ENCODE data around the gene SLC29A1. TPM values are rescaled to one million over a fixed set of nuclear protein-coding genes. Genes with fewer than 3 reads are reported as not detected.
A peak's percentile ranks its signal among the peaks of the same experiment; 100 is the strongest.
"Not testable (repeated sequence)": the region's sequence is repeated elsewhere in the genome, so short reads cannot be mapped to it uniquely, and the experiment has no call there.

Gene SLC29A1
- total RNA-seq, result 4.4 TPM

DNA sequence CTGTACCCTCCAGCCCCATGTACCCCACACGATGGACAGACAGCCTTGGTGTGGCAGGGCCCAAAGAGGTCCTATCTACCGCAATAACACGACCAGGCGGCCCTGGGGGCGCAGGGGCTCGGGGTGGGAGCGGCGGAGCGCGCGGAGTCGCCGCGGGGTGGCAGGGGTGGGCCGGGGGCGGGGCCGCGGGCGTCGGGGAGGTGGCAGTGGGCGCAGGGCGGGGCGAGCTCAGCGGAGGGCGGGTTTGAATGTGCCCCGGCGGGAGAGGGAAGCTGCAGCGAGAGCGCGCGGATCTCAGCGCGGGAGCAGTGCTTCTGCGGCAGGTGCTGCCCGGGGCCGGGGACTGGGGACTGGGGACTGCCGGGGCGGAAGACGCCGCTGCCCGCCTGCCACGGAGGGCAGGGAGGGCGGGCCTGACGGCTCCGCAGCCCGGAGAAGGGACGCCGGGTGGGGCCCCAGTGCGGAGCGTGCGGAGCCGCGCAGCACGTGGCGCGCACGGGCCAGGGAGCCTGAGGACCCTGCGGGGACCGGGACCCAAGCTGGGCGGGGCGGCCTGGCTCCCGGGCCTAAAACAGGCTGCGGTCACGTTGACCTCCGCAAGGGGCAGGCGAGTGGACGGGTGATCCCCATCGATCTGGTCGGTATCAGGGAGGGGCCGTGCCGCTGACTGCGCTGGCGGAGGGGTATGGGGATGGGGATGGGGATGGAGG lies at the start of gene SLC29A1:
Gene SLC29A1 (plus strand): TSS at position 277 of the 710 bp plus-strand sequence. CDS start 3,719 bp downstream, outside the sequence.
- H3K4me1 ChIP-seq (ENCODE audit: insufficient read depth, low read length), result peaks cover 53% of the 10 kb centered on the region
- no peaks in the 10 kb centered on the region for H3K9me3 ChIP-seq (ENCODE audit: low read depth, low read length)
- no peaks in the 10 kb centered on the region for H3K27me3 ChIP-seq (ENCODE audit: insufficient read depth, low read length)
- H3K4me3 ChIP-seq (ENCODE audit: low read length), result peak within 1 kb of the TSS; percentile 35

DNA sequence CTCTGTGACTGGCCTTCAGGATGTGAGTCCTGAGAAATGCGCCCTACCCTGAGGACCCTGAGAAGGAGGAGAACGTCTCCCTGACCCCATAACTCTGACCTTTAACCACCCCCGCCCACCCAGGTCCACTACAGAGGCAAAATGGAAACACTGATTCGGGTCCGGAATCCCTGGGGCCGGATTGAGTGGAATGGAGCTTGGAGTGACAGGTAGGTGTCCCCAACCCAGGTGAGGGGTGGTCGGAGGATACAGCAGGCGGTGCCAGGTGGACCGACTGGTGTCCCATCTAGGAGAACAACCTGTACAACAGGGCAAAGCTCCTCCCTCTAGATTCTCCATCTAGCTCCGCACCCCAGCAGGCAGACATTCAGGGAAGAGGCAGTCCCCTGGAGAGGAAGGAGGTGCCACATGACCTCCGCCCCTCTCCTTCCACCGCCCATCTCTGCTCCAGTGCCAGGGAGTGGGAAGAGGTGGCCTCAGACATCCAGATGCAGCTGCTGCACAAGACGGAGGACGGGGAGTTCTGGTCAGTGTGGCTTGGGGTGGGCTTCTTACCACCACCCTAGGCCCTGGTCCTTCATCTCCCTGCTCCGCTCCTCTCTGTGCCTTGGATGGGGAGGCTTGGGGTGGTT lies 47.1 kb upstream of the SLC29A1 start:
- Histone ChIP-seq H3K9me3 (ENCODE audit: low read depth, low read length) (no peaks in the 10 kb centered on the region), H3K4me1 (ENCODE audit: insufficient read depth, low read length) (peaks cover 10% of the 10 kb centered on the region), H3K4me3 (ENCODE audit: low read length) (no peak overlapping the region), H3K27me3 (ENCODE audit: insufficient read depth, low read length) (no peaks in the 10 kb centered on the region)

DNA sequence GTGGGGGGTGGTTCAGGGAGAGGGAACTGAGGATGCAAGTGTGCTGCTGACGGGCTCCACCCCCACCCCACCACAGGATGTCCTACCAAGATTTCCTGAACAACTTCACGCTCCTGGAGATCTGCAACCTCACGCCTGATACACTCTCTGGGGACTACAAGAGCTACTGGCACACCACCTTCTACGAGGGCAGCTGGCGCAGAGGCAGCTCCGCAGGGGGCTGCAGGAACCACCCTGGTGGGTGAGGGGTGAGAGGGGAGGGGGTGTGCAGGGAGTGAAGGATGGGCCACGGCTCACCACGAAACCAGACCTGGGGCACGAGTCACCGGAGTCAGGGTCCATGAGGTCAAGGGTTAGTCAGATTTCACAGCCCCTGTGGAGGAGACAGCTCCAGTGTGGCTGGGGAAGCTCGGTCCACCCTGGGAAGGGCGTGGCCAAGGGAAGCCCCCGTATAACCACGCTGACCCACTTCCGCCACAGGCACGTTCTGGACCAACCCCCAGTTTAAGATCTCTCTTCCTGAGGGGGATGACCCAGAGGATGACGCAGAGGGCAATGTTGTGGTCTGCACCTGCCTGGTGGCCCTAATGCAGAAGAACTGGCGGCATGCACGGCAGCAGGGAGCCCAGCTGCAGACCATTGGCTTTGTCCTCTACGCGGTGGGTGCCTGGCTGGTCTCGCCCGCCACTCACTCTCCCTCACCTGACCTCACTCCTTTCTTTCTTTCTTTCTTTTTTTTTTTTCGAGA lies 46.5 kb upstream of the SLC29A1 start:
- Histone ChIP-seq H3K27me3 (ENCODE audit: insufficient read depth, low read length) (no peaks in the 10 kb centered on the region), H3K4me3 (ENCODE audit: low read length) (no peak overlapping the region), H3K4me1 (ENCODE audit: insufficient read depth, low read length) (peaks cover 10% of the 10 kb centered on the region), H3K9me3 (ENCODE audit: low read depth, low read length) (no peaks in the 10 kb centered on the region)

DNA sequence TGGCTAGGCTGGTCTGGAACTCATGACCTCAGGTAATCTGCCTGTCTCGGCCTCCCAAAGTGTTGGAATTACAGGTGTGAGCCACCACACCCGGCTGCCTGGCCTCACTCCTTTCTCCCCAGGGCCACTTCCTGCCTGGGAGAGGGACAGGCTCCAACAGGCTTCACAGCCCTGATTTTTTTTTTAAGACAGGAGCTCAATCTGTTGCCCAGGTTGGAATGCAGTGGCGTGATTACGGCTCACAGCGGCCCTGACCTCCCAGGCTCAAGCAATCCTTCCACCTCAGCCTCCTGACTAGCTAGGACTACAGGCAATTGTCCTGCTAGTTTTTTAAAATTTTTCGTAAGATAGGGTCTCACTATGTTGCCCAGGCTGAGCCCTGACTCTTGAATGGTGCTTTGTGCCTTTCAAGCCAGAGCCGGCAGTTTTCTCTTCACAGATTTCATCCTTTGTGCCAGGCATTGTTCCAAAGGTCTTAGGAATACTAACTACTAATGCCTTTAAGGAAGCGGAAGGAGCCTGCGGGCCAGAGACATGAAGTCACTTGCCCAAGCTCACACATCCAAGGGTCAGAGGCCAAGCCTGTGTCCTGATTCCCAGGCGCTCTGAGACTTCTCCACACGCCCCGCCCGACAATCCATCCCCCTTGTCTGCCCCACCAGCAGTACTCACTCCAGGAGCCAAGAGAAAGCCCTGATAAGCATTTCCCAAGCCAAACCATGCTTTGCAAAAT lies 45.5 kb upstream of the SLC29A1 start:
- no peaks in the 10 kb centered on the region for H3K9me3 ChIP-seq (ENCODE audit: low read depth, low read length)
- H3K4me3 ChIP-seq (ENCODE audit: low read length), result no peak overlapping the region
- H3K27me3 ChIP-seq (ENCODE audit: insufficient read depth, low read length), result no peaks in the 10 kb centered on the region
- H3K4me1 ChIP-seq (ENCODE audit: insufficient read depth, low read length), result peaks cover 10% of the 10 kb centered on the region

DNA sequence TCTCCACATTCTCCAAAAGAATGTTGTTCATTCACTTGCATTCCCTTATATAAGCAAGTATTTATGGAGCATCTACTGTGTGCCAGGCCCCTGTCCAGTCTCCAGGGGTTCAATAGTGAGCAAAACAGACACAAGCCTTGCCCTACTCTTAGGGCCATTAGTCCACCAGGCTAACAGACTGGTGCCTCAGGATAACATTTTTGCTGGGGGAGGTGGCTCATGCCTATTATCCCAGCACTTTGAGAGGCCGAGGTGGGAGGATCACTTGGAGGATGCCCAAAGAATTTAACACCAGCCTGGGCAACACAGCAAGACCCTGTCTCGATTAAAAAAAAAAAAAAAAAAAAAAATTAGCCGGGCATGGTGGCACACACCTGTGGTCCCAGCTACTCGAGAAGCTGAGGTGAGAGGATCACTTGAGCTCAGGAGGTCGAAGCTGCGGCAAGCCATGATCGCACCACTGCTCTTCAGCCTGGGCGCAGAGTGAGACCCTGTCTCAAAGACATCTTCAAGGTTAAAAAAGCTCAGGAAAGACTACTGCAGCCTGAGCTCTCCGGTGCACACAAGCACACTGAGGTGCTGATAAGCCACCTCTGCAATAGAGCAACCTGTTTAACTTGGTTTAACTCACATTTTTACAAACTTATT lies 44.8 kb upstream of the SLC29A1 start:
- Histone ChIP-seq H3K4me1 (ENCODE audit: insufficient read depth, low read length) (peaks cover 10% of the 10 kb centered on the region), H3K27me3 (ENCODE audit: insufficient read depth, low read length) (no peaks in the 10 kb centered on the region), H3K9me3 (ENCODE audit: low read depth, low read length) (no peaks in the 10 kb centered on the region), H3K4me3 (ENCODE audit: low read length) (no peak overlapping the region)

DNA sequence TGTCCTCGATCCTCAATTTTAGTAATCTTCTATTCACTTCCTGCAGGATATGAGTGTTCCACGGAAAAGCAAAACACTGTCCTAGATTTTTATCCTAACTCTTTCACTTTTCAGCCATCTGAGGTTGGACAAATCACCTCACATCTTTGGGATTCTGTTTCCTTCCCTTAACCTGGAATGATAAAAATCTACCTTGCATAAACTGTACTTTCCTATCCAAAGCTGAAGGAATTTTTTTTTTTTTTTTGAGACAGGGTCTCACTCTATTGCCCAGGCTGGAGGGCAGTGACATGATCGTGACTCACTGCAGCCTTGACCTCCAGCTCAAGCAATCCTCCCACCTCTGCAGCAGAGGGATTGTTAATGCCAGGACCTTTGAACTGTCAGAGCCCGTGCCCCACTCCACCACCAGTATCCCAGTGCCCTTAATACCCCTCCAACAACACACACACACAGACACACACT lies 44.3 kb upstream of the SLC29A1 start:
- Histone ChIP-seq H3K4me1 (ENCODE audit: insufficient read depth, low read length) (peaks cover 10% of the 10 kb centered on the region), H3K9me3 (ENCODE audit: low read depth, low read length) (no peaks in the 10 kb centered on the region), H3K27me3 (ENCODE audit: insufficient read depth, low read length) (no peaks in the 10 kb centered on the region), H3K4me3 (ENCODE audit: low read length) (no peak overlapping the region)

DNA sequence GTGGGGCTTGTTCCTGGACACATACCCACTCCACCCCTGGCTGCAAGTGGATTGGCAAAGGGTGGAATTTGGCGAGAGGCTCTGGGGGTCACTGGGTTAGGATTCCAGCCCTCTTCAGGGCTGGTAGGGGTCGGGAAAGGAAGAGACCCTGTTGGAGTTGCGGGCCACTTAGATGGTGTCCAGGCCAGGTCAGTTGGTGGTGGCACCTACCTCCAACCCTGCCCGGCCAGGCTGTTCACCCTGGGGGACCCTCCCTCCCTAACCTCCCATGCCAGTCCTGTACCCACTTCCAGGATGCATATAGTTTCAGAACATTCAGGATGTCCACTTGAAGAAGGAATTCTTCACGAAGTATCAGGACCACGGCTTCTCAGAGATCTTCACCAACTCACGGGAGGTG lies 43.7 kb upstream of the SLC29A1 start:
- no peaks in the 10 kb centered on the region for H3K9me3 ChIP-seq (ENCODE audit: low read depth, low read length)
- no peaks in the 10 kb centered on the region for H3K27me3 ChIP-seq (ENCODE audit: insufficient read depth, low read length)
- peaks cover 10% of the 10 kb centered on the region for H3K4me1 ChIP-seq (ENCODE audit: insufficient read depth, low read length)
- no peak overlapping the region for H3K4me3 ChIP-seq (ENCODE audit: low read length)

DNA sequence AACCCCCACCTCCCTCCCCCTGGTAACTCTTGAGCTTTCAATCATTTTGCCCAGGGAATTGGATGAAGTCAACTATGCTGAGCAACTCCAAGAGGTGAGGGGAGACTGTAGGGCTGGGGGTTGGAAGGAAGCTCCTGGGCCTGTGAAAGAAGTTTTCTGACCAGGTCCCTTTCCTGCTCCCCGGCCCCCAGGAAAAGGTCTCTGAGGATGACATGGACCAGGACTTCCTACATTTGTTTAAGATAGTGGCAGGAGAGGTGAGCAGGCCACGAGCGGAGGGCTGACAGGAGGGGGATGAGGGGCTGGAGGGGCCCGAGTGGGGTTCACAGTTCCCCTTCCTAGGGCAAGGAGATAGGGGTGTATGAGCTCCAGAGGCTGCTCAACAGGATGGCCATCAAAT lies 43.0 kb upstream of the SLC29A1 start:
- H3K9me3 ChIP-seq (ENCODE audit: low read depth, low read length), result no peaks in the 10 kb centered on the region
- H3K4me3 ChIP-seq (ENCODE audit: low read length), result no peak overlapping the region
- H3K27me3 ChIP-seq (ENCODE audit: insufficient read depth, low read length), result no peaks in the 10 kb centered on the region
- peaks cover 10% of the 10 kb centered on the region for H3K4me1 ChIP-seq (ENCODE audit: insufficient read depth, low read length)

DNA sequence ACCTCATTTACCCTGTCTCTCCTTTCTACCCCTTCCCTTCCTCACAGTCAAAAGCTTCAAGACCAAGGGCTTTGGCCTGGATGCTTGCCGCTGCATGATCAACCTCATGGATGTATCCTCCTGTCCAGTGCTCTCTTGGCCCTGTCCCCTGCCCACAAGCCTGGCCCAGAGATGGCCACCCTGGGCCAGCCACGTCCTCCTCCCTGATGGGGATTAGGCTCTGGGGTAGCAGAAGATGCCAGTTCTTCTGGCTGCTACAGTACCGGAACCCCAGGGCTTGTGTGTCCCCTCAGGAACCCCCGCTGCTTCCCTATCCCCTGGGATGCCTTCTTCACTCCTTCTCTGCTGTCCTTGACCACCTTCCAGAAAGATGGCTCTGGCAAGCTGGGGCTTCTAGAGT lies 42.5 kb upstream of the SLC29A1 start:
- Histone ChIP-seq H3K27me3 (ENCODE audit: insufficient read depth, low read length) (no peaks in the 10 kb centered on the region), H3K9me3 (ENCODE audit: low read depth, low read length) (no peaks in the 10 kb centered on the region), H3K4me3 (ENCODE audit: low read length) (no peak overlapping the region), H3K4me1 (ENCODE audit: insufficient read depth, low read length) (peaks cover 10% of the 10 kb centered on the region)

DNA sequence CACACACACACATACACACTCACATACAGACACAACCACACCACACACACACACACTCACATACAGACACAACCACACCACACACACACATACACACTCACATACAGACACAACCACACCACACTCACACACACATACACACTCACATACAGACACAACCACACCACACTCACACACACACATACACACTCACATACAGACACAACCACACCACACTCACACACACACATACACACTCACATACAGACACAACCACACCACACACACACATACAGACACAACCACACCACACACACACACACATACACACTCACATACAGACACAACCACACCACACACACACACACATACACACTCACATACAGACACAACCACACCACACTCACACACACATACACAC lies 41.6 kb upstream of the SLC29A1 start:
- not testable (repeated sequence) for H3K27me3 ChIP-seq (ENCODE audit: insufficient read depth, low read length); H3K4me3 ChIP-seq (ENCODE audit: low read length); H3K9me3 ChIP-seq (ENCODE audit: low read depth, low read length); H3K4me1 ChIP-seq (ENCODE audit: insufficient read depth, low read length)

DNA sequence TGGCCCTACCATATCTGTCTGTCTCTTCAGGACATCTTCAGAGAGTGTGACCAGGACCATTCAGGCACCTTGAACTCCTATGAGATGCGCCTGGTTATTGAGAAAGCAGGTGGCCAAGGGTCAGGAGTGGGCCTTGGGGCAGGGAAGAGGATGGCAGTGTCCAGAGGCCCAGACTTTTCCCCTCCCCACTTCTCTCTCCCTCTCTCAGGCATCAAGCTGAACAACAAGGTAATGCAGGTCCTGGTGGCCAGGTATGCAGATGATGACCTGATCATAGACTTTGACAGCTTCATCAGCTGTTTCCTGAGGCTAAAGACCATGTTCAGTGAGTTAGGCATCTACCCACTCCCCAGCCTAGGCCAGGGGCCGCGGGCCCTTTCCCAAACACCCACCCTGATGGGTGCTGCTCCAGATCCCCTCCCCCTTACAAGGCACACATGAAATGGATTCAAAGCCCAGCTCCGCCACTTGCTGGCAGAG lies 40.4 kb upstream of the SLC29A1 start:
- Histone ChIP-seq H3K9me3 (ENCODE audit: low read depth, low read length) (no peaks in the 10 kb centered on the region), H3K4me3 (ENCODE audit: low read length) (no peak overlapping the region), H3K4me1 (ENCODE audit: insufficient read depth, low read length) (no peaks in the 10 kb centered on the region), H3K27me3 (ENCODE audit: insufficient read depth, low read length) (no peaks in the 10 kb centered on the region)

DNA sequence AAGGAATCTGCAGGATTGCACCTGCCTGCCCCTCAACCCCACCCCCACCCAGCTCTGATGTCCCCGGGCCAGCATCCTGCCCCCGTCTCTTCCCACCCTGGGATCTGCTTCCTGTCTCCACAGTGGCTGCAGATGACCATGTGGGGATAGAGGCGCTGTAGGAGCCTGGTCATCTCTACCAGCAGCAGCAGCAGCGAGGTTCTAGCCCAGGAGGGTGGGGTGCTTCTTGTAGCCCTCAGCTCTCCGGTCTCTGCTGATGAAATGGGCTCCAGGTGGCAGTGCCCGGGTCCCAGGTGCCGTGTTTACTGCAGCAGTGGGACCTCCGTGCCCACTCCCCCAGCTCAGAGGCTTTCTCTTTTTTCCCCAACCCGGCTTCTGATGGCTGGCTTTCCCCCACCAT lies 39.6 kb upstream of the SLC29A1 start:
- no peaks in the 10 kb centered on the region for H3K4me1 ChIP-seq (ENCODE audit: insufficient read depth, low read length)
- H3K4me3 ChIP-seq (ENCODE audit: low read length), result no peak overlapping the region

DNA sequence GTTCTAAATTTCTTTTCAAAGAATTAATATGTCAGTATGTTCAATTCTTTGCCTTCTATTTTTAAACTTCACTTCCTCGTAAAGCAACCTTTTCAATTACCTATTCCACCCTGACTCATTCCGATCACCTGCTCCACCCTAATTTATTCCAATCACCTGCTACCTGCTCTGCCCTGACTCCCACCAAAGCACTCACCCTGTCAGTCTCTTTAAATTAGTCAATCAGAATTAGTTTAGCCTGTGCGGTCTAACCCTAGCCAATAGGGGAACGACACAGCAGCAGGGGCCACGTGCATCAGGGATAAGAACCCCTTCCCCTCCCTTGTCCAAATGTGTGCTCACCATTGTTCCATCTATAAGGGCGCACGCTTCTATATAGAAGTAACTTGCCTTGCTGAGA lies 38.0 kb upstream of the SLC29A1 start:
- not testable (repeated sequence) for H3K4me3 ChIP-seq (ENCODE audit: low read length); H3K9me3 ChIP-seq (ENCODE audit: low read depth, low read length); H3K4me1 ChIP-seq (ENCODE audit: insufficient read depth, low read length); H3K27me3 ChIP-seq (ENCODE audit: insufficient read depth, low read length)

More for the DNA sequence above, 39.6 kb upstream of the SLC29A1 start:
- Histone ChIP-seq H3K27me3 (ENCODE audit: insufficient read depth, low read length) (no peaks in the 10 kb centered on the region), H3K9me3 (ENCODE audit: low read depth, low read length) (no peaks in the 10 kb centered on the region)

DNA sequence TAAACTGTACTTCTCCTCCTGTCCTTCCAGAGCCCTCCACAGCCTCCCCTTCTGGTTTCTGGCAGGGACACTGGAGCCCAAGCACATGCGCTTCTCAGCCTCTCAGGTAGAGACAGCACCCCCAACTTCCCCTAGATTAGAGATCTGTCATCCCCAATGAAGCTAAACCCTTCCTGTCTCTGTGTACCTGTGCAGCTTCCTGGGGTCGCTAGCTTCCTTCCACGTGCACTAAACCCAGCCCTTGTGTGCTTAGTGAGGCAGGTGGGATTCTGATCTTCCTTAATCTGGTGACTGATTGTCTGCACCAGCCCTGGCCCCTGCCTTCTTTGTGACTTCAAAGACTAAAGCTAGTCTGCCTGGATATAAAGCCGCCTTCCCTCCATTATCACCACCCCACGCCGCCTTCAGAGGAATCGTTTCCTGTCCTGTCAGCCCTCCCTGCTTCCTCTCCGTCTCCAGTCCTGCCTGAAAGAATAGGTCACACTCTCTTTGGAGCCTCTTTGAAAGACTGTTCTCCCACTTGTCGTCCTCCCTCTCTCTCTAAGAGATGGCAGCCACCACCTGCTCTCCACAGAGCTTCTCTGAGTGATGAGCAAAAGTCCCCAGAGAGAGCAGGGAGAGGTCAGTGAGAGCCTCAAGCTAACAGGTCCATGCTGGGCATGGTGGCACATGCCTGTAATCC lies 37.3 kb upstream of the SLC29A1 start:
- no peaks in the 10 kb centered on the region for H3K27me3 ChIP-seq (ENCODE audit: insufficient read depth, low read length)
- no peak overlapping the region for H3K4me3 ChIP-seq (ENCODE audit: low read length)
- H3K9me3 ChIP-seq (ENCODE audit: low read depth, low read length), result no peaks in the 10 kb centered on the region
- no peaks in the 10 kb centered on the region for H3K4me1 ChIP-seq (ENCODE audit: insufficient read depth, low read length)
